HepG2 (cell line): ENCODE measurements around the gene ZNF281.

Experiments
- CTCF ChIP-seq: sonication (generic); formaldehyde crosslinking; IDR thresholded peaks from 2 replicates; pipeline ENCODE4 v1.5.0; 2020; ENCODE audit warnings: mild to moderate bottlenecking, missing genetic modification reagents, moderate library complexity
- KDM2A ChIP-seq: sonication (generic); formaldehyde crosslinking; IDR thresholded peaks from 2 replicates; pipeline ENCODE4 v1.4.0; 2020; ENCODE audit warnings: low read depth, missing genetic modification reagents, borderline replicate concordance
- POLR2AphosphoS5 ChIP-seq: IDR thresholded peaks from 2 replicates; pipeline ENCODE4 v1.6.1; 2012; ENCODE audit warnings: low read depth, low read length
- REST ChIP-seq, 2 experiments: IDR thresholded peaks; 2 replicates each; pipeline ENCODE4 v1.6.1; 2011 to 2012; ENCODE audit warnings: low read length in 2 of 2, borderline replicate concordance in 1 of 2, low read depth in 1 of 2, mild to moderate bottlenecking in 1 of 2, moderate library complexity in 1 of 2
- ZFY ChIP-seq: sonication (generic); formaldehyde crosslinking; IDR thresholded peaks from 2 replicates; pipeline ENCODE4 v1.4.0; 2020; ENCODE audit warnings: missing genetic modification reagents
- ZNF280D ChIP-seq: sonication (generic); formaldehyde crosslinking; IDR thresholded peaks from 2 replicates; pipeline ENCODE4 v1.5.1; 2020; ENCODE audit warnings: mild to moderate bottlenecking, missing genetic modification reagents
- ZNF576 ChIP-seq: sonication (generic); formaldehyde crosslinking; IDR thresholded peaks from 2 replicates; pipeline ENCODE4 v1.4.0; 2020; ENCODE audit warnings: mild to moderate bottlenecking, missing genetic modification reagents

GRCh38 chr1:200458780-200459179, 48.9 kb upstream of the ZNF281 start:
- TF ChIP-seq KDM2A (CRISPR knock-in tag) (no peak), REST (IDR thresholded peaks at IDR 0.05; ENCODE audit: borderline replicate concordance in 1 of 2, low read depth in 1 of 2, low read length in 2 of 2) (no peak), ZNF576 (CRISPR knock-in tag) (no peak), ZFY (CRISPR knock-in tag) (no peak), CTCF (CRISPR knock-in tag) (no peak), POLR2AphosphoS5 (no peak), ZNF280D (no peak)
